ENCODE data around the gene SLC35B4. TPM values are rescaled to one million over a fixed set of nuclear protein-coding genes. Genes with fewer than 3 reads are reported as not detected.
A peak's percentile ranks its signal among the peaks of the same experiment; 100 is the strongest.

Gene SLC35B4
- total RNA-seq, 1 donor from 2014 or later: 12.0 TPM

DNA sequence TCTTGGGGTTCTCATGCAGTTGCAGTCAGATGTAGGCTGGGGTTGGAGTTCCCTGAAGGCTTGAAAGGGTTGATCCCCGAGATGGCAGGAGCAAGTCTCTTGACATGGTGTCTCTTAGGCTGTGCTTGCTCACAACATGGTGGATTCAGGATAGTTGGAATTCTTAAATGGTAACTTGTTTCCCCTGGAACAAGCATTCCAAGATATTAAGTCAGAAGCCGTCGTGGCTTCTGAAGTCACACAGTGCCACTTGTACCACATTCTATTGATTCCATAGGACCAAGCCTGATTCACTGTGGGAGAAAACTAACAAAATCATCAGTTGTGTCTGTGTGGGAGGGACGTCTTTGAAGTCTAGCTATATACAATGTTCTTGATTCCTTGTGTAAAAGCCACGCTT, 3.5 kb upstream of the SLC35B4 start:
- Histone ChIP-seq H3K27me3 (peaks cover 4% of the 10 kb centered on the region), H3K9me3 (no peaks in the 10 kb centered on the region), H3K36me3 (no peaks in the 10 kb centered on the region), H3K27ac (no peak overlapping the region), H3K4me3 (no peak overlapping the region), H3K4me1 (peaks cover 4% of the 10 kb centered on the region)
- DNase-seq (no peak), ATAC-seq (no peak)
- TF ChIP-seq, protein P1, sequence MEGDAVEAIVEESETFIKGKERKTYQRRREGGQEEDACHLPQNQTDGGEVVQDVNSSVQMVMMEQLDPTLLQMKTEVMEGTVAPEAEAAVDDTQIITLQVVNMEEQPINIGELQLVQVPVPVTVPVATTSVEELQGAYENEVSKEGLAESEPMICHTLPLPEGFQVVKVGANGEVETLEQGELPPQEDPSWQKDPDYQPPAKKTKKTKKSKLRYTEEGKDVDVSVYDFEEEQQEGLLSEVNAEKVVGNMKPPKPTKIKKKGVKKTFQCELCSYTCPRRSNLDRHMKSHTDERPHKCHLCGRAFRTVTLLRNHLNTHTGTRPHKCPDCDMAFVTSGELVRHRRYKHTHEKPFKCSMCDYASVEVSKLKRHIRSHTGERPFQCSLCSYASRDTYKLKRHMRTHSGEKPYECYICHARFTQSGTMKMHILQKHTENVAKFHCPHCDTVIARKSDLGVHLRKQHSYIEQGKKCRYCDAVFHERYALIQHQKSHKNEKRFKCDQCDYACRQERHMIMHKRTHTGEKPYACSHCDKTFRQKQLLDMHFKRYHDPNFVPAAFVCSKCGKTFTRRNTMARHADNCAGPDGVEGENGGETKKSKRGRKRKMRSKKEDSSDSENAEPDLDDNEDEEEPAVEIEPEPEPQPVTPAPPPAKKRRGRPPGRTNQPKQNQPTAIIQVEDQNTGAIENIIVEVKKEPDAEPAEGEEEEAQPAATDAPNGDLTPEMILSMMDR (IDR thresholded peaks at IDR 0.05): no peak
- intact Hi-C loops (cut with DNase I): no loop called here

- Histone ChIP-seq H3K4me3 (no peak overlapping the region), H3K36me3 (no peaks in the 10 kb centered on the region), H3K27ac (no peak overlapping the region), H3K9me3 (no peaks in the 10 kb centered on the region), H3K27me3 (peaks cover 2% of the 10 kb centered on the region), H3K4me1 (peaks cover 4% of the 10 kb centered on the region)
- intact Hi-C loops (cut with DNase I): no loop called here
- TF ChIP-seq, protein P1 (IDR thresholded peaks at IDR 0.05): no peak
- DNase-seq (no peak), ATAC-seq (no peak)
Observed at GRCh38 chr7:134318443-134318842, 1.7 kb upstream of the SLC35B4 start.

GRCh38 chr7:134317434-134317833, 704 bp upstream of the SLC35B4 start:
- DNase-seq: no peak
- Histone ChIP-seq H3K36me3 (no peaks in the 10 kb centered on the region), H3K27ac (peak overlapping the region; percentile 78), H3K9me3 (no peaks in the 10 kb centered on the region), H3K4me1 (peaks cover 4% of the 10 kb centered on the region), H3K27me3 (no peaks in the 10 kb centered on the region), H3K4me3 (peak overlapping the region; percentile 82)
- TF ChIP-seq, protein P1 (IDR thresholded peaks at IDR 0.05): no peak
- intact Hi-C loops (cut with DNase I): no loop called here
- no peak for ATAC-seq

DNA sequence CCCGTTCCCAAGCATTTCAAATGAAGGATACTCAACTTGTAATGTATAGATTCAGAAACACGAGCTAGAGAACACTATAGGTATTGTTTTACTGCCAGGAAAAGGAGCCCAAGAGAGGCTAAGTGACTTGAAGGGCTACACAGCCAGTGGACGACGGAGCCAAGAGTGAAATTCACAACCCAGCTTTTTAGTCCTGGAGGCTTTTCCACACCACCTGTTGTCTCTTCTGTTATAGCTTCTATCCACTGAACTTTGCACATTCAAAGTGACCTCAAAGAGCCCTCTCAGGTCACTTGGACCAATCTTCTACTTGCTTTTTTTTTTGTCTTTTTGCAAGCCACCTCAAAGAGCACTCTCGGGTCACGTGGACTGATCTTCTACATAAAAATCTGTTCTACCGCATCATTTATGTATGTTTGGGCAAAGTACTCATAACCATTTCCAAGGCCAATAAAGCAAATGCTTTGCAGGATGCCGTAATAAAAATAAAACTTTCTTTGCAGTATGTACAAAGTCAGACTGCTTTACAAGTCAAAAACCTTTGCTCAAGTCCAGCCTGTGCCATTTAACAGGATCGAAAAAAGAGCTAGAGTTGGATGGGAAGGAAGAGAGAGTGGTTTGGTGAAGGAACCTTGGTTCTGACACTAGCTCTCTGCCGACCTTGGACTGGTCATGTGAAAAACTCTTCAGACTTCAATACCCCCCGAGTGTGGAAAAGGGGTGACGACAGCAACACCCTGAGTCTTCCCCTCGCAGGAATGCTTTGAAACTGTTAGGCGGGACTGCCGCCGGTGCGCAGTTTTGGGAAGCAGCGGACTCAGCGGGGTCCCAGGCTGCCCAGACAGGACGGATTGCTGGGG, 821 bp downstream of the SLC35B4 start:
- DNase-seq (no peak), ATAC-seq (no peak)
- Histone ChIP-seq H3K27me3 (no peaks in the 10 kb centered on the region), H3K27ac (peak overlapping the region; percentile 78), H3K9me3 (no peaks in the 10 kb centered on the region), H3K4me3 (peak overlapping the region; percentile 82), H3K36me3 (no peaks in the 10 kb centered on the region), H3K4me1 (peaks cover 4% of the 10 kb centered on the region)
- intact Hi-C loops (cut with DNase I): no loop called here
- TF ChIP-seq, protein P1 (IDR thresholded peaks at IDR 0.05): no peak

DNA sequence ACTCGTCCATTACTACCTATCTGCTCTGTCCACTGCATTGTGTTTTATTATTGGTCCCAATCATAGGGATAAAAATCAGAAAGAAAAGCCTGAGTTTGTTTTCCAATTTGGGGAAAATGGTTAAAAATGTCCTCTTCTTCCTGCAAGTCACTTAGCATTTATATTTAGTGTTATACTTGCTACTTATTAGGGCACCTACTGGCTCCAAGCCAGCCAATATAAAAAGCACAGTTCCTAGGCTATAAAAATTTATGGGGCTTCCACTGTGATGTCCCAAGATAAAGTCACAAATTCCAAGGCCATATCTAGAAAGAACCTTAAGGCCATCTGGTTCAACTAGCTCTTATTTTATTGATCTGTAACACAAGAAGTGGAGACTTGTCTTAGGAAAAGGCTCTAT, 3.2 kb downstream of the SLC35B4 start:
- no peak overlapping the region for H3K4me3 ChIP-seq
- no peaks in the 10 kb centered on the region for H3K27me3 ChIP-seq
- ATAC-seq: no peak
- H3K27ac ChIP-seq: no peak overlapping the region
- intact Hi-C loops (cut with DNase I): no loop called here
- H3K9me3 ChIP-seq: no peaks in the 10 kb centered on the region
- TF ChIP-seq, protein P1 (IDR thresholded peaks at IDR 0.05): no peak
- H3K36me3 ChIP-seq: no peaks in the 10 kb centered on the region
- H3K4me1 ChIP-seq: peaks cover 10% of the 10 kb centered on the region
- no peak for DNase-seq
